SJCRH30 (cell line): ENCODE data around the gene SH2D2A. TPM values are rescaled to one million over a fixed set of nuclear protein-coding genes. Genes with fewer than 3 reads are reported as not detected.

Experiments
- DNase-seq, 2 experiments: peaks; one replicate each; pipeline ENCODE4 v3.0.0-alpha.2; 2015 to 2020
- H3K27ac ChIP-seq: fragments of 250-450 bp; sonication (Bioruptor Pico); 2 replicates; pipeline ENCODE4 v1.5.1; 2020; ENCODE audit warnings: mild to moderate bottlenecking, moderate library complexity
- H3K27me3 ChIP-seq: fragments of 250-450 bp; sonication (Bioruptor Pico); 2 replicates; pipeline ENCODE4 v1.5.1; 2020; ENCODE audit warnings: mild to moderate bottlenecking, moderate library complexity
- H3K36me3 ChIP-seq: fragments of 250-450 bp; sonication (Bioruptor Pico); 2 replicates; pipeline ENCODE4 v1.5.1; 2020; ENCODE audit warnings: mild to moderate bottlenecking, moderate library complexity
- H3K4me1 ChIP-seq: fragments of 250-450 bp; sonication (Bioruptor Pico); 2 replicates; pipeline ENCODE4 v1.5.1; 2020; ENCODE audit warnings: mild to moderate bottlenecking, moderate library complexity
- H3K4me3 ChIP-seq: fragments of 250-450 bp; sonication (Bioruptor Pico); 2 replicates; pipeline ENCODE4 v1.5.1; 2020; ENCODE audit warnings: mild to moderate bottlenecking, moderate library complexity
- H3K9me3 ChIP-seq: fragments of 250-450 bp; sonication (Bioruptor Pico); replicated peaks from 2 replicates; pipeline ENCODE4 v1.5.1; 2020; ENCODE audit warnings: mild to moderate bottlenecking, moderate library complexity
- total RNA-seq: library from RNA; depleted of rRNA; stranded (reverse); fragments of >200 nt; shearing (Covaris generic); gene quantifications from 2 replicates; pipeline ENCODE4 v1.2.3, GENCODE V29; 2014

SH2D2A gene
- total RNA-seq, 1 experiment from 2014 or later: not detected

DNA sequence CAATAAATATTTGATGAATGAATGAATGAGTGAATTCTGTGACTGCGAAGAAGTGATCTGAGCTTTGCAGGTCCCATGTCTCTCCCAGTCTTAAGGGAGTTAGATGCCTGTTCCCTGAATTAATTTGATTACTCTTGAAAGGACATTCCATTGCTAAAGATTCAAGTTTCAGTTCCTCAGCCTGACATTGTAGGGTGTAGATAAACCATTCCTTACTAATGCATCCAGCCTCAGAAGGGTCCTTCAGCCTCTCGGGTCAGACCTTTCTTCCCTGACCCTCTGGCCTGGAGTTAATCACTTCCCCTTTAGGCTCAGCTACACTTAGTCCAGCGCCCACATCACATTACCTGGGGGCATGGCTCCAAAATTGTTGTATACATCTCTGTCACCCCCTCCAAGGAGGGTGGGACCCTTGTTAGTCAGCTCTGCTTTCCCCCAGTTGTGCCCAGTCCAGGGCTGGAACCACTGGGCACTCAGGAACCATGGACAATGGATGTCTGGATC lies 39.7 kb upstream of the SH2D2A start:
- Histone ChIP-seq H3K4me3 (no peak overlapping the region), H3K27me3 (peaks cover 11% of the 10 kb centered on the region), H3K27ac (no peak overlapping the region), H3K36me3 (no peaks in the 10 kb centered on the region), H3K4me1 (peaks cover 17% of the 10 kb centered on the region), H3K9me3 (no peaks in the 10 kb centered on the region)
- DNase-seq: no peak

DNA sequence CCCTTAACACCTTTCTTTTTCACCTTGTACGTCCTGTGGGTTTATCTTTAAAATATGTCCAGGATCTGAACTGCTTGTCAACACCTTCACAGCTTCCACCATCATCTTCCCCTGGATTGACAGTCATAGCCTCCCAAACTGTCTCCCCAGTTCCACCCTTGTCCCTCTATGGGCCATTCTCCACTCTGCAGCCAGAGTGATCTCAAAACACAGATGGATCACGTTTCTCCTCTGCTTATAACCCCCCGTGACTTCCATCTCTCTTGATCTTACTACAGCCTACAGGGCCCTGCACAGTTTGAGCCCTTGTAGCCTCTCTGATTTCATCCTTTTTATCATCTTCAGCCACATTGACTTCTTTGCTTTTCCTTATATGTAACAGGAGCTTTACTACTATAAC lies 38.0 kb upstream of the SH2D2A start:
- DNase-seq: no peak
- no peaks in the 10 kb centered on the region for H3K36me3 ChIP-seq
- H3K27ac ChIP-seq: no peak overlapping the region
- no peak overlapping the region for H3K4me3 ChIP-seq
- peaks cover 10% of the 10 kb centered on the region for H3K27me3 ChIP-seq
- peaks cover 17% of the 10 kb centered on the region for H3K4me1 ChIP-seq
- no peaks in the 10 kb centered on the region for H3K9me3 ChIP-seq

DNA sequence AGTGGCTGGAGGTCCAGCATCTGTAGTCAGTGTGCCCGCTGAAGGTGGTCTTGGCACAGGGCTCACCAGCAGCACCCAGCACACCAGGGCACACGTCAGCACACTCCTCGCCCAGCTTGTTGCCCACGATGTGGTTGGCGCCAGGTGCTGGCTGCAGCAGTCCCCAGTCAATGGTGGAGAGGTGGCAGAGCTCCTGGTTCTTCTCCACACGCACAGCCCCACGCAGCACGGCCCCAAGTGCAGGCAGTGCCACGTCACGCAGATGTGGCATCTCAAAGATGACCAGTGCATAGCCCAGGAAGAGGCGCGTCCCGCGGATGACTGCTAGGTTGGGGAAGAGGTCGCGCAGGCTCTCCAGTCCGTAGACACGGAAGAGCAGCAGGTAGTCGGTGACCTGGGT lies 37.1 kb upstream of the SH2D2A start:
- Histone ChIP-seq H3K27ac (no peak overlapping the region), H3K4me3 (no peak overlapping the region), H3K4me1 (peaks cover 17% of the 10 kb centered on the region), H3K9me3 (no peaks in the 10 kb centered on the region), H3K36me3 (no peaks in the 10 kb centered on the region), H3K27me3 (peaks cover 6% of the 10 kb centered on the region; the same call in 1 of the 2 replicates)
- DNase-seq: no peak

DNA sequence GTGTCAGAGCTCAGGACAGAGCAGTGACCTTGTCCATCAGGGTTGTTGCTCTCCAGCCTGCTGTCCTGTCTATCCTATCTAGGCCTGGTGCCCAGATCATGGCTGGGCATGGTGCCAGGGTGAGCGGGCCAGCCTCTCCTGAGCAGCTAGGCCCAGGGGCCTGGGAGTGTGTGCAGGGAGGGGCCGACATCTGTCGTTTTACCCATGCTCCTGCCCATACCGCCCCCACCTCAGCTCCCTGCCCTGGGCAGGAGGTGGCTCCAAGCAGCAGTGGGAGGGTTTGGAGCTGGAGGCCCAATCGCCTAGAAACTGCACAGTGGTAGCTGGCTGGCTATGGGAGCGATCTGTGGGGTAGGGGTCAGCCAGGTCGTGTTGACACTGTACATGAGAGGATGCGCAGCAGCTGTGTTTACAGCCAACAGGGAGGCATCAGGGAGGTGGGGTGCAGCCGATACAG lies 35.8 kb upstream of the SH2D2A start:
- Histone ChIP-seq H3K27ac (no peak overlapping the region), H3K4me3 (no peak overlapping the region), H3K9me3 (no peaks in the 10 kb centered on the region), H3K4me1 (peaks cover 16% of the 10 kb centered on the region), H3K36me3 (no peaks in the 10 kb centered on the region), H3K27me3 (no peaks in the 10 kb centered on the region)
- DNase-seq: peak; percentile 88 to 89

DNA sequence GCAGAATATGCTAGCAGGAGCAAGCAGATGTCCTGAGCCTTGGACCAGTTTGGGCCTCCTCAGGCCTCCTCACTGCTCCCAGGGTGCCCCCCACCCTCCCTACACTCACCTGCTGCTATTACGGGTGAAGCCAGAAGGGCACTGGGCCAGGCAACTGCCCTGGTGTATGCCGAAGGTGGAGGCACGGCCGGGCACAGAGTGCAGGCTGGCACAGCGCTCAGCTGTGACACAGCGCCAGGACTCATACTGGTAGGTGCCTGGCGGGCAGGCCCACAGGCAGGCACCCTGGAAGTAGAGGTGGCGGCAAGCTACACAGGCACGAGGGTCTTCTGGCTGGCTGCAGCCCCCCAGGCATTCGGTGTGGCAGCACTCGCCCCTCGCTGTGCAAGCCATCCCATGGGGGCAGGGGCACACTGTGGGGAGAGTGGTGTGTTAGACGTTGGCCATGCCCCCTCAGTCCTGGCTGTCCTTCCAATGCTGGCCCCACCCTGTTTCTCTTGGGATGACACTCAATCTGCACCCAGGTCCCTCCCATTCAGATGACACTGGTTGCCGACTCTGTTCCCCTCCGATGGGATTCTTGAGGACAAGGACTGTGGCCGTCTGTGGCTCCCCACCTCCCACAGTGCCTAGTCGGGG lies 35.2 kb upstream of the SH2D2A start:
- Histone ChIP-seq H3K27ac (no peak overlapping the region), H3K36me3 (no peaks in the 10 kb centered on the region), H3K9me3 (no peaks in the 10 kb centered on the region), H3K4me3 (no peak overlapping the region), H3K27me3 (no peaks in the 10 kb centered on the region), H3K4me1 (peaks cover 16% of the 10 kb centered on the region)
- no peak for DNase-seq

DNA sequence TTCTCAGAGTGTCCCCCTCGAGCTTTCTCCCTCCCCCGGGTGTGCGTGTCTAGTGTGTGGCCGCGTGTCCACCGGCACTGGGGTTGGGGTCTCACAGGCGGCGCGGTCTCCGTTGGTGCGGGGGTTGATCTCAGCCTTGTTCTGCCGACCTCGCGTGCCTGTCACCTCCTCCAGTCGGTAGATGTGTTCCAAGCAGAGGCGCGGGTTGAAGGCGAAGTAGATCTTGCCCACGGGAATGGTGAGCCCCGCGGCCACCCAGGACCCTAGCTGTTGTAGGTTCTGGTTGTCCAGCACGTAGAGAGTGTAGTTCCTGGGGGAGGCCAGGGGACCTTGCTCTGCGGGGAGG lies 32.5 kb upstream of the SH2D2A start:
- DNase-seq: no peak
- H3K27me3 ChIP-seq: no peaks in the 10 kb centered on the region

DNA sequence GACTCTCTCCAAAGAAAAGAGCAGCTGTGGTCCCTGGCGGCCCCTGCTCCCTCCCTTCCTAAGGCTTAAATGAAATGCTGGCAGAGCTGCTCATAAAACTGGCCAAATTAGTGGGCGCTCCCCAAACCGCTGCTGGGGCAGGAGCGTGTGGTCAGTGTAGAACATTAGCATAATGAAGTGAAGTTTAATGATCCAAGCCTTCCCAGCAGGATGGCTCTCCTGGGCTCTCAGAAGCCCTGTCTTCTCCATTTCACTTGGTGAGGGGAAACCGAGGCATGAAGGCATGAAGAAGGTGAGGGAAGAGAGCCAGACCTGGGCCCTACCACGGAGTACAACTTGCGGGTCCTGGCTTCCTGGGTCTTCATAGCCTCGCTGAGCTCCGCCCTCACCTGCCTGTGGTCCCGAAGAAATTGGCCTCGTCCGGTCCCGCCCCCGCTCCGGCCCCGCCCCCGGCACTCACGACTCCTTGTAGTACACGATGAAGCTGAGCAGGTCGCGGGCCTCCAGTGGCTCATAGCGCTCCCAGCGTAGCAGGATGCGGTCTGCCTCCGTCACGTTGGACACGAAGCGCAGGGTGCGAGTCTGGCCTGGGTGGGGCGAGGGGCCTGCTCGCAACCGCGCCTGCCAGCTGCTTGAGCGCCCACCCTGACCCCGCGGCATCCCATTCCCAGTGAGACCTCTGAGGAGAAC lies 32.0 kb upstream of the SH2D2A start:
- DNase-seq: peak in 1 of 2 experiments; percentile 24
- no peak overlapping the region for H3K27ac ChIP-seq
- no peaks in the 10 kb centered on the region for H3K36me3 ChIP-seq
- peaks cover 16% of the 10 kb centered on the region for H3K4me1 ChIP-seq
- no peaks in the 10 kb centered on the region for H3K27me3 ChIP-seq
- H3K9me3 ChIP-seq: no peaks in the 10 kb centered on the region
- H3K4me3 ChIP-seq: no peak overlapping the region

More for the DNA sequence above, 32.5 kb upstream of the SH2D2A start:
- H3K36me3 ChIP-seq: no peaks in the 10 kb centered on the region
- H3K4me1 ChIP-seq: peaks cover 16% of the 10 kb centered on the region
- no peaks in the 10 kb centered on the region for H3K9me3 ChIP-seq
- no peak overlapping the region for H3K27ac ChIP-seq
- no peak overlapping the region for H3K4me3 ChIP-seq

DNA sequence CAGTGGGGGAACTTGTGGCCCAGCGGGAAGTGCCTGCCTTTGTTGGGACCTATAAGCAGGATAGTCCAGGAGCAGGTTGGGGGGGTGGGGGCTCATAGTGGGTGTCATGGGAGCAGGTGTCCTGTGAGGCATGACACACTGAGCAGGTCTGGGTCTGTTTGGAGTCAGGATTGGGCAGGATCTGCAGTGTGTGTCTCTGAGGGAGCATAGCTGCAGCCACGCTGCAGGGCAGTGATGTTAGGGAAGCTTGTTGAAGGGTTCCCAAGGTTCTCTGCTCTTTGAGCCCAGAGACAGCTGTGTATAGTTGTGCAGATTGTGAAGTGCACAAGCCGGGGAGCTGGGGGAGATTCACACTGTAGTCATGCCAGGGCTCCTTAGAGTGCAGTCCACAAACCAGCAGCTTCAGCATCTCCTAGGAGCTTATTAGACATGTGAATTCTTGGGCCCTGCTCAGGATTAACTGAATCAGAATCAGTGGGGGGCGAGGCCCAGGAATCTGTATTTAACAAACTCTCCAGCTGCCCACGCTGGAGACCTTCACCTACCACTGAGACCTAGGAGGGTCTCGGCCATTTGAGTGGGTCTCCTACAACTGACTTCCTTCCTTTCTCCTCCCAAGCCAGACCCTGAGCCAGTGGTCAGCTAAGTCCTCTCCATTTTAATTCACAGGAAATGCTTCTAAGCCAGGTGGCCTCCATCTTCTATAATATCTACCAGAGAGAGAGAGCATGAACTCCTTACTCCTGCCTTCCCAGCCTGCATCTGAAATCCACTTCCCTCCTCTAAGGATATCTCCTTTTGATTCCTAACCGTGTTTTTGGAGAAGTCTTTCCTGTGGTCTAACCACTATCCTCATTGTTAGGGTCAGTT lies 31.2 kb upstream of the SH2D2A start:
- H3K36me3 ChIP-seq: no peaks in the 10 kb centered on the region
- H3K4me1 ChIP-seq: peaks cover 11% of the 10 kb centered on the region
- no peak for DNase-seq
- H3K4me3 ChIP-seq: no peak overlapping the region
- no peaks in the 10 kb centered on the region for H3K27me3 ChIP-seq
- no peak overlapping the region for H3K27ac ChIP-seq
- no peaks in the 10 kb centered on the region for H3K9me3 ChIP-seq

DNA sequence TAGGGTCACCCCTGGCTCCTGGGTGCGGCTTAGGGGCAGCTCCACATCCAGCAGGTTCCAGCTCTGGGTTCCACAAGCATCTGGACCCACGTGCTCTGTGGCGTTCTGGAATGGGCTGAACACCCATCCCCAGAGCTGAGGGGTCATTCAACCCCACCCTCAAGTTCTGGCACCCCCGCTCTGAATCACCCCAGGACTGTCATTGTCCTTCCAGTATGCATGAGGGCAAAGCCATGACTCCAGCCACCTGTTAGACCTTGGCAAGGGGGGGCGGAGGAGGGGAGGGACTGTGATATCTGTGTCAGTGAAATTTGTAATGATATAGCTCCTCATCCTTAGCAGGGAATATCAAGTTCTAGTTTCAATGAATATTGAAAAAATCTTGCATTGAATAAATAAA lies 30.0 kb upstream of the SH2D2A start:
- H3K4me3 ChIP-seq: no peak overlapping the region
- no peak for DNase-seq
- no peak overlapping the region for H3K27ac ChIP-seq

DNA sequence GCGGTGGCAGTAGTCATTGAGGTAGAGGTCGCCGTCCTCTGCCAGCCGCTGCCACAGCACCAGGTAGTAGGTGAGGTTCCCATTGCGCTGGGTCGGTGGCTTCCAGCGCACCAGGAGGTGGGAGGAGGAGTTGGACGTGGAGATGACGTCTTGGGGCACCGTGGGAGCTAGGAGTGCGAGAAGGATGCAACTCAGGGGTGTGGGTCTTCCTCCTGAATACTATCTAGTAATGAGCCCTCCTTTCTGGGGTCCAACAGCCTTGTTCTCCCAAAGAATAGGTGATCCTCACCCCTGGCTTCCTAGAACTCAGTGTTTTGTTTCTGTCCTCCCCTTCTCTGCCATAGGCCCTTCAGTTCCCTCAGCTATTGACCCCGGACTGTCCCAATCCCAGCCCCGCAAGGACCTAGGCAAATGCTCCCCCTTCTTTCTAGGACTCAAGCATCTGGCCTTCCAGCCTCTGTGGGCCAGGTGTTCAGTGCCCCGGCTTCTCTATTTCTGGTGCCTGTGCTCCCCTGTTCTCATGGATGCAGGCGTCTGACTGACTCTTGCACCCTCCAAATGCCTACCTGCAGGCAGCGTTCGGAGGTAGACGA lies 29.4 kb upstream of the SH2D2A start:
- Histone ChIP-seq H3K9me3 (no peaks in the 10 kb centered on the region), H3K27ac (no peak overlapping the region), H3K27me3 (no peaks in the 10 kb centered on the region), H3K4me1 (0 out of 2 replicates have a peak, but pooled peaks cover 3% of the 10 kb centered on the region), H3K4me3 (no peak overlapping the region), H3K36me3 (no peaks in the 10 kb centered on the region)
- no peak for DNase-seq

More for the DNA sequence above, 30.0 kb upstream of the SH2D2A start:
- H3K36me3 ChIP-seq: no peaks in the 10 kb centered on the region
- H3K9me3 ChIP-seq: no peaks in the 10 kb centered on the region
- H3K4me1 ChIP-seq: 0 out of 2 replicates have a peak, but pooled peaks cover 3% of the 10 kb centered on the region
- H3K27me3 ChIP-seq: no peaks in the 10 kb centered on the region

DNA sequence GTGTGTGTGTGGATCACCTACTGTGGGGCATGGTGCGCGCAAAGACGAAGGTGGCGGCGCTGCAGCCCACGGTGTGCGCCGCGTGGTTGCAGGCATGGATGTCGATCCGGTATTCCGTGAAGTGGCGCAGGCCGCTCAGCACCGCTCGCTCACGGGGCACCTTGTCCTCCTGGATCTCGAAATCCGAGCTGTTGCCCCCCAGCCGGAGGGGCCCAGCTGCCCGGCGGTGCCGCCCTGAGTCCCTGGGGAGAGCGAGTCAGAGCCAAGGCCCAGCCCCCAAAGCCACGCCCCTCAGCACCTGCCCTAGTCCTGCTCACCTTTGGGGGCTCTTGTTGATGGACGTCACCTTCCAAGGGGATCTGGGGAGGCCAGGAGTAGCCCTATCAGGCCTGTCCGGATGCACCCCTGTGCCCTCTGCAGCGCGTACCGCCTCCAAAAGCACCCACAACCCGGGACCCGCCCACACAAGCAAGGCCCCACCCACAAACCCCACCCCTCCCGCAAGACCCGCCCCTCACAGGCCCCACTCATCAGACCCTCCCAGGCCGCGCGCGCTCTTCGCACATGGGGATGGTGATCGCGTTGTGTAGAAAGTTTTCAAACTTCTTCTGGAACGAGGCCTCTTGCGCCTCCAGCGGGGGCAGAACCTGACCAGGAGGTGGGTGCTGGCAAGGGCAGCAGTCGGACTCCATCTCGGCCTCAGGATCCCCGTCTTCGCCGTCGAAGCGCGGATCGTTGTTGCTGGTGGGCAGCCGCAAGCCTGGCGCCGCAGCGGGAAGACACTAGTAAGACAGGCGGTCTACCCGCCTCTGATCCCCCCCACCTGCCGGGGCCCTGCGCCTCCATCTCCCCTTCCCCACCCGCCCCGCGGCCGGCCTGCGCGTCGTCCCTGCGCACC lies 28.7 kb upstream of the SH2D2A start:
- H3K4me3 ChIP-seq: no peak overlapping the region
- no peaks in the 10 kb centered on the region for H3K36me3 ChIP-seq
- DNase-seq: no peak
- no peak overlapping the region for H3K27ac ChIP-seq
- H3K9me3 ChIP-seq: no peaks in the 10 kb centered on the region
- H3K4me1 ChIP-seq: 0 out of 2 replicates have a peak, but pooled peaks cover 3% of the 10 kb centered on the region
- H3K27me3 ChIP-seq: no peaks in the 10 kb centered on the region

DNA sequence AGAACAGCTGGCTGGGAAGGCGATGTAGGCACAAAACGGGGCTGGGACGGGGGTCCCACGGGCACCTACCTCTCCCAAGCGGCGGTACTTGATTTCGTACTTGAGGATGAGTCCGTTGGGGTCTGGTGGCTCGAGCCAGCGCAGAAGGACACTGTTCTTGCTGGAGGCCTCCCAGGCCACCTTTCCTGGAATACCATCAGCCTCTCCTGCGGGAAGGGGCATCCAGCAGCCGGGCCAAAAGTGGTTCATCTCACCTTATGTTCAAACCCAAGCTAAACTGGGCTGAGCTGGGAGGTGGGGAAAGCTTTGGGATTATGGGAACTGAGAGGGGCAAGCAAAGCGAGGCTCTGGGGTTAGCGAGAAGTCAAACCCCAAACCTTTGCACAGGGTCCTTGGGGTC lies 28.0 kb upstream of the SH2D2A start:
- no peaks in the 10 kb centered on the region for H3K36me3 ChIP-seq
- no peak overlapping the region for H3K27ac ChIP-seq
- H3K27me3 ChIP-seq: no peaks in the 10 kb centered on the region; the same call in 1 of the 2 replicates

DNA sequence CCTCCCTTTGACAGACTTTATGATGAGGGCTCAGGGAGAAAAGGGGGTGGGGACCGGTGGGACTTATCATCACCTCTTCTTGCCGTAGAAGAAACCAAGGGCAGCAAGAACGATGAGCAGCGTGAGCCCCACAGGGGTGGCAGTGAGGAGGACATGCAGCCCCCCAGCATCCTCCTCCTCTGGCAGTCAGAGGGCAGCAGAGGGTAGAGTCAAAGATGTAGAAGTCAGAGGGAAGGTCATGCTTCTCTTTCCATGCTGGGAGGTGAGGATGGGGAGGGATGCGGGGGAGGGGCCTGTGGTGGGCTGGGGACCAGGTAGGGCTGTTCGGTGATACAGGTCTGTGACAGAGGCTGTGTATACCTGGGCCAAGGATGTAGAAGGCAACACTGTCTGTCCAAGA lies 27.5 kb upstream of the SH2D2A start:
- H3K27ac ChIP-seq: no peak overlapping the region
- H3K36me3 ChIP-seq: no peaks in the 10 kb centered on the region
- DNase-seq: no peak
- no peak overlapping the region for H3K4me3 ChIP-seq
- no peaks in the 10 kb centered on the region for H3K9me3 ChIP-seq
- H3K4me1 ChIP-seq: 0 out of 2 replicates have a peak, but pooled peaks cover 3% of the 10 kb centered on the region
- no peaks in the 10 kb centered on the region; the same call in 1 of the 2 replicates for H3K27me3 ChIP-seq

More for the DNA sequence above, 28.0 kb upstream of the SH2D2A start:
- Histone ChIP-seq H3K9me3 (no peaks in the 10 kb centered on the region), H3K4me3 (no peak overlapping the region), H3K4me1 (0 out of 2 replicates have a peak, but pooled peaks cover 3% of the 10 kb centered on the region)
- no peak for DNase-seq
